H1 (cell line): ENCODE measurements around the gene SND1.

Source experiments
- CTCF ChIP-seq, 3 experiments: IDR thresholded peaks; 1 replicate in 2 of 3; 2 replicates in 1 of 3; pipeline versions ENCODE4 v1.5.1 to v1.6.1; 2011; ENCODE audit warnings: low read length in 3 of 3, mild to moderate bottlenecking in 3 of 3, inconsistent platforms in 2 of 3, low read depth in 1 of 3, moderate library complexity in 1 of 3; ENCODE audit not compliant: insufficient read depth in 1 of 3; ENCODE audit errors: control extremely low read depth in 1 of 3
- E2F6 ChIP-seq: IDR thresholded peaks from 2 replicates; pipeline ENCODE4 v1.6.1; 2012; ENCODE audit warnings: inconsistent platforms
- EP300 ChIP-seq, 2 experiments: IDR thresholded peaks; 1 replicate in 1 of 2; 2 replicates in 1 of 2; pipeline ENCODE4 v1.6.1; 2011 to 2012; ENCODE audit warnings: low read depth in 2 of 2, low read length in 2 of 2, mild to moderate bottlenecking in 2 of 2, borderline replicate concordance in 1 of 2, inconsistent platforms in 1 of 2, moderate library complexity in 1 of 2
- POLR2A ChIP-seq, 2 experiments: IDR thresholded peaks; 1 replicate in 1 of 2; 2 replicates in 1 of 2; pipeline ENCODE4 v1.6.1; 2011; ENCODE audit warnings: low read depth in 2 of 2, low read length in 2 of 2, mild to moderate bottlenecking in 2 of 2; ENCODE audit errors: control extremely low read depth in 1 of 2
- SIN3A ChIP-seq, 2 experiments: IDR thresholded peaks in 1 of 2; conservative IDR thresholded peaks in 1 of 2; 2 replicates each; pipeline ENCODE4 v1.6.1; 2011 to 2012; ENCODE audit warnings: low read length in 2 of 2, improper control_type of control experiment in 1 of 2, low read depth in 1 of 2, mild to moderate bottlenecking in 1 of 2
- SRF ChIP-seq: IDR thresholded peaks from 2 replicates; pipeline ENCODE4 v1.6.1; 2011; ENCODE audit warnings: mild to moderate bottlenecking, low read depth, low read length, moderate library complexity
- TAF1 ChIP-seq: IDR thresholded peaks from 2 replicates; pipeline ENCODE4 v1.6.1; 2011; ENCODE audit warnings: mild to moderate bottlenecking, low read depth, low read length
- TEAD4 ChIP-seq: IDR thresholded peaks from 2 replicates; pipeline ENCODE4 v1.6.1; 2012; ENCODE audit warnings: low read depth, low read length, inconsistent platforms, mixed read lengths

- TF ChIP-seq POLR2A (IDR thresholded peaks at IDR 0.05; ENCODE audit: control extremely low read depth in 1 of 2, low read depth in 2 of 2, low read length in 2 of 2), result no peak
- TF ChIP-seq CTCF (IDR thresholded peaks at IDR 0.05; ENCODE audit: control extremely low read depth in 1 of 3, insufficient read depth in 1 of 3, low read depth in 1 of 3, low read length in 3 of 3), result no peak
- TF ChIP-seq E2F6, result no peak
- TF ChIP-seq TEAD4, result no peak
- TF ChIP-seq SIN3A (conservative IDR thresholded peaks at IDR 0.05 in 1 of 2, IDR thresholded peaks at IDR 0.05 in 1 of 2; ENCODE audit: low read depth in 1 of 2, low read length in 2 of 2), result no peak
- TF ChIP-seq SRF, result no peak
- TF ChIP-seq EP300 (IDR thresholded peaks at IDR 0.05; ENCODE audit: borderline replicate concordance in 1 of 2, low read depth in 2 of 2, low read length in 2 of 2), result no peak
- no peak for TF ChIP-seq TAF1
Measured at GRCh38 chr7:127892488-127893314, 240.7 kb downstream of the SND1 start.
